Measurements from ENCODE around the gene SLC26A8. TPM values are rescaled to one million over a fixed set of nuclear protein-coding genes. Genes with fewer than 3 reads are reported as not detected.

Gene SLC26A8
- total RNA-seq, 1 experiment from 2014 or later = not detected

DNA sequence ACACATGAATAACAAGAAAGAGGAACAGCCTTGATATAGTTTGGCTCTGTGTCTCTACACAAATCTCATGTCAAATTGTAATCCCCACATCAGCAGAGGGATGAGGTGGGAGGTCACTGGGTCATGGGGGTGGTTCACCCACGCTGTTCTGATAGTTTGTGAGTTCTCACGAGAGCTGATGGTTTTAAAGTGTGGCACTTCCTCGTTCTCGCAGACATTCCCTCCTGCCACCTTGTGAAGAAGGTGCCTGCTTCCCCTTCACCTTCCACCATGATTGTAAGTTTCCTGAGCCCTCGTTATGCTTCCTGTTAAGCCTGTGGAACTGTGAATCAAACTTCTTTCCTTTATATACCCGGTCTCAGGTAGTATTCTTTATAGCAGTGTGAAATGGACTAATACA is 116.7 kb downstream of the SLC26A8 start:
- DNase-seq (ENCODE audit: low read depth) = no peak
- in situ Hi-C loops (cut with HindIII; ENCODE audit: low pct_unique_long_range_greater_than_20kb, low sequenced_read_pairs) = no loop called here

DNA sequence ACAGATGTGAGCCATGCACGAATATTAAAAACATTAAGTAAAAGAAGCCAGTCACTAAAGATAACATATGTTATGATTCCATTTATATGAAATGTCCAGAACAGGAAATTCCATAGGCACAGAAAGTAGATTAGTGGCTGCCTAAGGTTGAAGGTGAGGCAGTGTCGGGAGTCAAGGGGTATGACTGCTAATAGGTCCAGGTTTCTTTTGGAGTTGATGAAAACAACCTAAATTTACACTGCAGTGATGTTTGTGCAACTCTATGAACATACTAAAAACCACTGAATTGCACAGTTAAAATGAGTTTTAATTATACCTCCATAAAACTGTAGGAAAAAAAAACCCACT is 118.0 kb downstream of the SLC26A8 start:
- in situ Hi-C loops (cut with HindIII; ENCODE audit: low pct_unique_long_range_greater_than_20kb, low sequenced_read_pairs) = no loop called here

DNA sequence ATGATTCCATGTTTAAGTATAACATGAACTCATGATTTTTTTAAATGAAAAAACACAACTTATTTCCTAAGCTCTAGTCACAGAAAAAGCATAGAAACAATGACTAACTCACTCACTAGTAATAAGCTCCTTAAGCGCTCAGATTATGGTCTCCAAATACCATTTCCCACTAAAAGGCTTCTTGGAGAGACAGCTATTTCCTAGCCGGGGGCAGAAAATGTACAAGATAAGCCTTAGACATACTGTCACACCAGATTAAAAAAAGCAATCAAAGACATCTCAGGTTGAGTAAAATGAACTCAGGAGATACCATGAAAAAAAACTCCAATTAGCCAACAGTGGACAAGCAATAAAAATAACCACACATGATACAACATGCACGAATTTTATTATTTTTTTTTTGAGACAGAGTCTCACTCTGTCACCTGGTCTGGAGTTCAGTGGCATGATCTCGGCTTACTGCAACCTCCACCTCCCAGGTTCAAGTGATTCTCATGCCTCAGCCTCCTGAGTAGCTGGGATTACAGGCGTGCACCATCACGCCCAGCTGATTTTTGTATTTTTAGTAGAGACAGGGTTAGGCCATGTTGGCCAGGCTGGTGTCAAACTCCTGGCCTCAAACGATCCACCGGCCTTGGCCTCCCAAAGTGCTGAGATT is 118.5 kb downstream of the SLC26A8 start:
- no peak for DNase-seq (ENCODE audit: low read depth)
- in situ Hi-C loops (cut with HindIII; ENCODE audit: low pct_unique_long_range_greater_than_20kb, low sequenced_read_pairs) = no loop called here

More for the DNA sequence above, 118.0 kb downstream of the SLC26A8 start:
- no peak for DNase-seq (ENCODE audit: low read depth)

DNA sequence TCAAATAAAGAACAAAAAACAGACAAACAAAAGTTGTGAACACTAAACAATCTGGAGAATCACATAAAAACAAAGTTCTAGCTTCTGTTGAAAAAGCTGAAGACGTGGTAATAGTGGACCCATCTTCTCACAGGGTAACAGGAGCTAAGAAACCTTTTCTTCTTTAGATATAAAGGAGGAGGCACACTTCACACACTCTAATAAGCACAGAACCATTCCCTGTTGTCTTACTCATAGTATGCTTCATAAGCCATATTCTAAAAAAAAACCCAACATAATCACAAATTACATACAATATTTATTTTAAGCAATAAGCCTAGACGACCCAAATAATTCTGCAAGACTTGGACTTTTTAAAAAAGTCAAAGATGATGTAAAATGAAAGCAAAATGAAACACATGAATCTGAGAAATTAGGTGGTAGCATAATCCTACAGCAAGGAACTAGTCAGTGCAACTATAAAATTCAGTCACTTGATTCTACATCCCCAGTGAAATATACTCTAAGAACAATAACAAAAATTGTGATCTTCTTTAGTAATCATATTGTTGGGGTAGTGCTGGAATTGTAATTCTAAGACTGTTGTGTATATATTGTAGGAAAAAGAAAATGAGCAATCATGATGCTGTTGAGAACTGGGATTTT is 119.2 kb downstream of the SLC26A8 start:
- in situ Hi-C loops (cut with HindIII; ENCODE audit: low pct_unique_long_range_greater_than_20kb, low sequenced_read_pairs) = no loop called here
- no peak for DNase-seq (ENCODE audit: low read depth)

DNA sequence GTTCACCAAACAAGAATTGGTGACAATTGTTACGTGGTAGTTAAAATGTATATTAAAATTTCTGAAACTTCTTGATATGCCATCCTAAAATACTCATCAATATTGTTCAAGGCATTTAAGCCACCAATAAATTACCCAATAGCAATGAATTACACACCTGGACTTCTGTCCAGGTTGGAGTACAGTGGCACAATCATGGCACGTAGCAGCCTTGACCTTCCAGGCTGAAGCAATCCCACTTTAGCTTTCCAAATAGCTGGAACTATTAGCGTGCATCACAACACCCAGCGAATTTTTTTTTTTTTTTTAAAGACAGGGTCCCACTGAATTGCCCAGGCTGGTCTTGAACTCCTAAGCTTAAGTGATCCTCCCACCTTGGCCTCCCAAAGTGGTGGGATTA is 120.8 kb downstream of the SLC26A8 start:
- no peak for DNase-seq (ENCODE audit: low read depth)
- in situ Hi-C loops (cut with HindIII; ENCODE audit: low pct_unique_long_range_greater_than_20kb, low sequenced_read_pairs) = no loop called here

DNA sequence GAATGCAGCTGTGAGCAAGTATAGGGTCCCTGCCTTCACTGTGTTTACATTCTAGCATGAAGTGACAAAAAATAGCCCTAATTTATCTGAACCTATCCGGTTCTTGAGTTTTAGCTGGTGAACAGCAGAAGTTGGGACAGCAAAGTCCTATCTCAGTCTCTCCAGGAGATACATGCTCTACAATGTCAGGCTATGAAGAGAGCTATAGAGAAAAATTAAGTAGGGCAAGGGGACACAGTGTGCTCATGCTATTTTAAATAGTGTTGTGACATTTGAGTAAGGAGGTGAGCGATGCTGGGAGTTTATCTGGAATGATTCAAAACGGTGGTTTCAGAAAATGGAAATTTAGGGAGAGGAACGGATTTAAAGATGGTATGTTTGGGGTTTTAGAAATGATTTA is 124.0 kb downstream of the SLC26A8 start:
- in situ Hi-C loops (cut with HindIII; ENCODE audit: low pct_unique_long_range_greater_than_20kb, low sequenced_read_pairs) = no loop called here
- DNase-seq (ENCODE audit: low read depth) = no peak

DNA sequence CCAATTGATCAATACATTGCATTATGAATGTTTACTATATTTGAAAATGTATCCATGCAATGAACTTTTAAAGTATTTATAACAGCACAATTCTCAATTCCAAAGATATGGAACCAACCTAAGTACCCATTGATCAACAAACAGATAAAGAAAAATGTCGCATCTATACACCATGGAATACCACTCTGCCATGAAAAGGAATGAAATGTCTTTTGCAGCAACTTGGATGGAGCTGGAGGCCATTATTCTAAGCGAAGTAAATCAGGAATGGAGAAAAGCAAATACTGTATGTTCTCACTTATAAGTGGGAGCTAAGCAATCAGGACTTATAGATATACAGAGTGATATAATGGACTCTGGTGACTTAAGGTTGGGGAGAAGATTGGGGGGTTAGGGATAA is 126.4 kb downstream of the SLC26A8 start:
- in situ Hi-C loops (cut with HindIII; ENCODE audit: low pct_unique_long_range_greater_than_20kb, low sequenced_read_pairs) = no loop called here
- DNase-seq (ENCODE audit: low read depth) = no peak

DNA sequence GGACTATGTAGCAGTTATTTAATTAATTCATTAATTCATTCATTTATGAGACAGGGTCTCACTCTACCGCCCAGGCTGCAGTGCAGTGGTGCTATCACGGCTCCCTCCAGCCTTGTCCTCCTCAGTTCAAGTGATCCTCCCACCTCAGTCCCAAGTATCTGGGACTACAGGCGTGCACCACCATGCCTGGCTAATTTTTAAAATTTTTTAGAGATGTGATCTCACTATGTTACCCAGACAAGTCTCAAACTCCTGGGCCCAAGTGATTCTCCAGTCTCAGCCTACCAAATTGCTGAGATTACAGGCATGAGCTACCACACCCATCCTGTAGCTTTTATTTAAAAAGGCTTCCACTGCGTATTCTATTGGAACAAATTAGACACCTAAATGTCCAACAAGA is 127.0 kb downstream of the SLC26A8 start:
- DNase-seq (ENCODE audit: low read depth) = no peak
- in situ Hi-C loops (cut with HindIII; ENCODE audit: low pct_unique_long_range_greater_than_20kb, low sequenced_read_pairs) = no loop called here

DNA sequence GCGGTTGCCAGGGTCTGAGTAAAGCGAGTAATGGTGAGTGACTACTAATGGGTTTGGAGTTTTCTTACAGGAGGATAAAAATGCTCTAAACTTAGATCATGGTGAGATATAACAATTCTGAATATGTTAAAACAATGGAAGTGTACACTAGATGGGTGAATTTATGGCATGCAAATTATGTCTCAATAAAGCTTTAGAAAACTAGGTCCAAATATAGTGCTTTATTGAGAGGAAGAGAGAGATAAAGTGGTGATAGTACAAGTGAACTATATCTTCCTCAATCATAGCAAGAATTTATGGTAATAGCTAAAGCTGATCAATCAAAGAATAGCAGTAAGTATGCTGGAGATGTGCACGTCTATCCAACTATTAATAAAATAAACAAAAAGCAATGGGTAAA is 127.4 kb downstream of the SLC26A8 start:
- DNase-seq (ENCODE audit: low read depth) = no peak
- in situ Hi-C loops (cut with HindIII; ENCODE audit: low pct_unique_long_range_greater_than_20kb, low sequenced_read_pairs) = no loop called here

DNA sequence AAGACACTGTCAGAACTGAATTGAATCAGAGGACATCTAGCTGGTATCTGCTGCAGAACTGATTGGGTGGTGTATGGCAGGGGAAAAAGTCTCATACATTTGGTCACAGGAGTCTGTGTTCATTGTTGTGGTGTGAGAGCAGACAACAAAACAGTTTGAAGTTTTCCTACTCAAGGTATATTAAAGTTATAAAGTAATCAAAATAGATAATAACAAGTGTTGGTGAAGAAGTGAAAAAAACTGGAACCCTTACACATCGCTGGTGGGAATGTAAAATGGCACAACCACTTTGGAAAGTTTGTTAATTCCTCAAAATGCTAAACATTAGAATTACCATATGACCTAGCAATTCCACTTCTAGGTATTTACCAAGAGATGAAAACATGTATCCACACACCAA is 128.2 kb downstream of the SLC26A8 start:
- in situ Hi-C loops (cut with HindIII; ENCODE audit: low pct_unique_long_range_greater_than_20kb, low sequenced_read_pairs) = no loop called here
- DNase-seq (ENCODE audit: low read depth) = no peak

DNA sequence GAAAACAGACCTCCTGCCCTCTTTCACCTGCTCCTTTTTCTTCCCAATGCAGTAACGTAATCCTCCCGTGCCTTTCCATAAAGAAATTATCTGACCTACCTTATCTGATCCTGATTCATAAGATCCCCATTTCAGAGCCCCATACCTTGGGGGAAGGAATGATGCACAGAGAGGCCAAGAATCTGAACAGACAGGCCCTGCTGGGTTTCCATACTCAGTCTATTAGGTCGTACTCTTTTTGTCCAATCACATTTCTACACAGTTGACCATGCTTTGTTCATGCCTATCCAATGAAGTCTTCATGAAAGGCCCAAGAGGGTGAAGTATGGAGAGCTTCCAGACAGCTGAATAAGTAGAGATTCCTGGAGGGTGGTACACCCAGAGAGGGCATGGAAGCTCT is 128.9 kb downstream of the SLC26A8 start:
- no peak for DNase-seq (ENCODE audit: low read depth)
- in situ Hi-C loops (cut with HindIII; ENCODE audit: low pct_unique_long_range_greater_than_20kb, low sequenced_read_pairs) = no loop called here

DNA sequence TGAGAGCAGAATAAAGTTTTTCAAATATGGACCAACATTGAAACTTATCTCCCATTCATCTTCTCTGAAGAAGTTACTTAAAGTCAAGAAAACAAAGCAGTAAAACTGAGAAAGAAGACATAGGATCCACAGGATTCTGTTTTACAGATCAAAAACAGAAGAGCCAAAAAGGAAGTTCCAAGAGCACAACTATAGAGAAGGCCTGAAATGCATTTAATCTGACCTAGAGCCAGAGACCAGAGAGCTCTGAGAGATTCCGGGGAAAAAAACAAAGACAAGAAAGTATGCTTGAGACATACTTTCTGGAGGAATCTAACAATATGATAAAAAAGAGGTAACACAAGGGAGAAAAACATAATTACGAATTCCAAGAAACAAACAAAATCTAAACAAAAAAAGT is 129.7 kb downstream of the SLC26A8 start:
- in situ Hi-C loops (cut with HindIII; ENCODE audit: low pct_unique_long_range_greater_than_20kb, low sequenced_read_pairs) = no loop called here
- DNase-seq (ENCODE audit: low read depth) = no peak

Other genes starting within 250 kb of the SLC26A8 start
- not detected in 2 replicates for gene CLPSL2, start 248.0 kb downstream of the SLC26A8 start, total RNA-seq (2014; rRNA removed; shearing (Covaris generic); ENCODE audit: low replicate concordance)
- 2.4 TPM in 1 of 2 replicates, not detected in the other for gene CLPSL1, start 243.6 kb downstream of the SLC26A8 start, total RNA-seq (2014; rRNA removed; shearing (Covaris generic); ENCODE audit: low replicate concordance)
- not detected in 2 replicates for gene CLPS, start 227.3 kb downstream of the SLC26A8 start, total RNA-seq (2014; rRNA removed; shearing (Covaris generic); ENCODE audit: low replicate concordance)
- 1.0 TPM in 1 of 2 replicates, not detected in the other for gene LHFPL5, start 219.3 kb downstream of the SLC26A8 start, total RNA-seq (2014; rRNA removed; shearing (Covaris generic); ENCODE audit: low replicate concordance)
- 17.1 and 37.8 TPM in 2 replicates for gene SRPK1, start 103.5 kb downstream of the SLC26A8 start, total RNA-seq (2014; rRNA removed; shearing (Covaris generic); ENCODE audit: low replicate concordance)
- gene MAPK14, start 3.2 kb upstream of the SLC26A8 start, total RNA-seq (2014; rRNA removed; shearing (Covaris generic); ENCODE audit: low replicate concordance) = 27.0 and 40.4 TPM in 2 replicates
- 1.5 and 1.7 TPM in 2 replicates for gene MAPK13, start 105.9 kb upstream of the SLC26A8 start, total RNA-seq (2014; rRNA removed; shearing (Covaris generic); ENCODE audit: low replicate concordance)
- 8.9 and 14.9 TPM in 2 replicates for gene BRPF3, start 172.1 kb upstream of the SLC26A8 start, total RNA-seq (2014; rRNA removed; shearing (Covaris generic); ENCODE audit: low replicate concordance)
- not detected in 2 replicates for gene PNPLA1, start 245.4 kb upstream of the SLC26A8 start, total RNA-seq (2014; rRNA removed; shearing (Covaris generic); ENCODE audit: low replicate concordance)